Measurements from ENCODE around the gene ACSL6.

ACSL6 gene

DNA sequence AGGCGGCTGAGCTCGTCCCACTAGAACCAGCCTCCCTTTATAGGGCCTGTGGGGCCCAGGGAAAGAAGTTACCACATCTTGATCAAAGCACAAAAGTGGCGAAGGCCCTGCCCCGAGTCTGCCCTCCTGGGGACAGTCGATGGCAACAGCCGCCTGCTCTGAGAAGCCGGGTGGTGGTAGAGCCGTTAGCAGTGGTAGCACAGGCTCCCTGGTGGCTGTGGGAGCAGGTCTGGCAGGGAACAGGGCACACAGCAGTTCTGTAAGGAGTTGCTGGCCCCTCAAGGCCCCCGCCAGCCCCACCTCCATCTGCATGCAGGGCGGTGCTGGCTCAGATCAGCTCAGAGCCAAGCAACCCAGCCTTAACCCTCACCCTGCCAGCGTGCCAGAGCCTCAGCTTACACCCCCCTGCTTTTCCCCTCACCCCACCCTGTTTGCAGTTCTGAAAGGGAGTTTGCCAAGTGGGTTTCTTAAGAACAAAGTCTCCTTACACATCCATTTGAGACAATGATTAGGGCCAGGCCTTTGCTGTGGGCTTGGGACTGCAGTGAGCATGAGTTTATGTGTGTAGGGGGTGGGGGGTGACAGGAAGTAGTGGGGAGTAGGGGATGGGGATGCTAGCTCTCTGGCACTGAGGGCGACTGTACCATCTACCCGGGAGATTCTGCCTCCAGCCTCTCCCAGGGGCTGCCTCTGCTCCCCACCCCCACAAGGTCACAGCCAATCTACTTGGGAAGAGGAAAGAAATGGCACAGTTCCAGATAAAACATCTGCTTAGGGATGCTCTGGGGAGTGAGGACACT lies 11.8 kb downstream of the ACSL6 start:
- no peak for DNase-seq (ENCODE audit: low read depth, low spot score)
- ChIA-PET POLR2A (no interaction called here), CTCF (interaction anchor here (1.6 to 14.6 kb wide), 3 partner anchors 8 to 410 kb away, joined by 7 to 294 read pairs (median 10); no protein-coding TSS in a partner anchor)
- TF ChIP-seq, protein P1, sequence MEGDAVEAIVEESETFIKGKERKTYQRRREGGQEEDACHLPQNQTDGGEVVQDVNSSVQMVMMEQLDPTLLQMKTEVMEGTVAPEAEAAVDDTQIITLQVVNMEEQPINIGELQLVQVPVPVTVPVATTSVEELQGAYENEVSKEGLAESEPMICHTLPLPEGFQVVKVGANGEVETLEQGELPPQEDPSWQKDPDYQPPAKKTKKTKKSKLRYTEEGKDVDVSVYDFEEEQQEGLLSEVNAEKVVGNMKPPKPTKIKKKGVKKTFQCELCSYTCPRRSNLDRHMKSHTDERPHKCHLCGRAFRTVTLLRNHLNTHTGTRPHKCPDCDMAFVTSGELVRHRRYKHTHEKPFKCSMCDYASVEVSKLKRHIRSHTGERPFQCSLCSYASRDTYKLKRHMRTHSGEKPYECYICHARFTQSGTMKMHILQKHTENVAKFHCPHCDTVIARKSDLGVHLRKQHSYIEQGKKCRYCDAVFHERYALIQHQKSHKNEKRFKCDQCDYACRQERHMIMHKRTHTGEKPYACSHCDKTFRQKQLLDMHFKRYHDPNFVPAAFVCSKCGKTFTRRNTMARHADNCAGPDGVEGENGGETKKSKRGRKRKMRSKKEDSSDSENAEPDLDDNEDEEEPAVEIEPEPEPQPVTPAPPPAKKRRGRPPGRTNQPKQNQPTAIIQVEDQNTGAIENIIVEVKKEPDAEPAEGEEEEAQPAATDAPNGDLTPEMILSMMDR (IDR thresholded peaks at IDR 0.05; ENCODE audit: insufficient read depth, low read length, missing control alignments): no peak
- H3K4me3 ChIP-seq (ENCODE audit: low read depth, low read length): no peak overlapping the region

DNA sequence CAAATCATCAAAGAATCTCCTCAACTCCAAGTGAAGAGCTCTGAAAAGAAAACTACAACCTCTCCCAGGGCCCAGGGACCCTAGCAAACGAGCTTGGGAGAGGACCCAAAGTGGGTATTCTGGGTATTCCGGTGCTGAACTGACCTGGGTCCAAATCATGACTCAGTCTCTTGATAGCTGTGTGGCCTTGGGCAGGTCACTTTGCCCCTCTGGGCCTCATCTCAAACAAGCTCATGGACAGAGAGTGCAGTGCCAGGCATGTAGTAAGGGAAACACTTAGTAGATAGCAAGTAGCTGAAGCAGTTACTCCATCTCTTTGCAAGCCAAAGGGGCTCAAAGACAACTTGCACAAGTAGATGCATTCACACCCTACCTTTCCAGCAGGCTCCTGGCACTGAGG lies 12.4 kb downstream of the ACSL6 start:
- POLR2A ChIA-PET: no interaction called here

DNA sequence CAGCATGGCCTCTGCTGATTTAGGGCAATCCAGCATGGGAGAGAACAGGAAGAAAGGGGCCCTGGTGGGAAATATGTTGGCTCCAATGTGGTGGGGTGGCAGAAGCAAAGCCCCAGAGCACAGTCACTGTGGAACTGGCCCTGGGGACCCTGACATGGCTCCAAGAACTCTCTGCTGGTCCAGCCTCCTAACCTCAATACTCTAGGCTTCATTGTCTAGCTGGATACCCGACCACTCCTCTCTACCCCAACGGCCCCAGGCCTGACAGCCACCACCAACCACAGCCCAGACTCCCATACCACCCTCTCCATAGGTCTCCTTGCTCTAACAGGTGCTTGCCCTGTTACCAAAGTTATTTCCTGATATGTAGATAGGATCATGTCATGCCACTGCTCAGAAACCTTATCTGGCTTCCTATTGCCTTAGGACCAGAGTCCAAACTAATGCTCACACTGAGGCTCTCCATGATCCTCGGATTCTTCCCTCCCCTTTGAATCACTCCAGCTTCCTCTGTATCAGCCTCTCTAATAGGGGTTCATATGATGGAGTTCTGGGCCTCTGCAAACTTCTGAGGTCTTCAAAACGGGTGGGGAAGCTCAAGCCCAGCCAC lies 12.9 kb downstream of the ACSL6 start:
- POLR2A ChIA-PET: no interaction called here
- CTCF ChIA-PET: interaction anchor here (1.8 kb wide), 1 partner anchor 9 kb away, joined by 10 read pairs; no protein-coding TSS in a partner anchor
- H3K4me3 ChIP-seq (ENCODE audit: low read depth, low read length): no peak overlapping the region
- TF ChIP-seq, protein P1 (IDR thresholded peaks at IDR 0.05; ENCODE audit: insufficient read depth, low read length, missing control alignments): no peak
- no peak for DNase-seq (ENCODE audit: low read depth, low spot score)

More for the DNA sequence above, 12.4 kb downstream of the ACSL6 start:
- CTCF ChIA-PET: interaction anchor here (1.8 kb wide), 1 partner anchor 8 kb away, joined by 10 read pairs; no protein-coding TSS in a partner anchor
- DNase-seq (ENCODE audit: low read depth, low spot score): no peak
- no peak overlapping the region for H3K4me3 ChIP-seq (ENCODE audit: low read depth, low read length)
- TF ChIP-seq, protein P1 (IDR thresholded peaks at IDR 0.05; ENCODE audit: insufficient read depth, low read length, missing control alignments): no peak

DNA sequence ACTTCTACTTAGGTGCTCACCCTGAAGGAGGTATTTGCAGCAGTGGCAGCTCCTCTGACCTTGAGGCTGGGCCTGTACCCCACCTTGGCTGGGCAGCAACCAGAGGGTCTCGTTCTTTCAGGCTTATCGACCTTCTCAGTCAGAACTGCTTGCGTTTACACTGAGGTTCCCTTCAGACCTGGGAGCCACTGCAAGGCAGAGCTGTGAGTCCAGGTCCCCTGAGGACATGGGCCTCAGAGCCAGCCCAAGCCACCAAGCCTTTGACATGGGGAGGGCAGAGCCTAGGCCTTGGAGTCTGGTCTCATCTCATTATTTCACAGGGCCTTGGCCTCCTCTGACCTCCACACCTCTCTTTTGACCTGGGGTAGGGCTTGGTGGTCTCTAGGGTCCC lies 13.7 kb downstream of the ACSL6 start:
- TF ChIP-seq, protein P1 (IDR thresholded peaks at IDR 0.05; ENCODE audit: insufficient read depth, low read length, missing control alignments): no peak
- no peak overlapping the region for H3K4me3 ChIP-seq (ENCODE audit: low read depth, low read length)
- ChIA-PET POLR2A (no interaction called here), CTCF (interaction anchor here (2.0 to 2.3 kb wide), 3 partner anchors 8 to 408 kb away, joined by 8 to 13 read pairs (median 12); no protein-coding TSS in a partner anchor)
- no peak for DNase-seq (ENCODE audit: low read depth, low spot score)

DNA sequence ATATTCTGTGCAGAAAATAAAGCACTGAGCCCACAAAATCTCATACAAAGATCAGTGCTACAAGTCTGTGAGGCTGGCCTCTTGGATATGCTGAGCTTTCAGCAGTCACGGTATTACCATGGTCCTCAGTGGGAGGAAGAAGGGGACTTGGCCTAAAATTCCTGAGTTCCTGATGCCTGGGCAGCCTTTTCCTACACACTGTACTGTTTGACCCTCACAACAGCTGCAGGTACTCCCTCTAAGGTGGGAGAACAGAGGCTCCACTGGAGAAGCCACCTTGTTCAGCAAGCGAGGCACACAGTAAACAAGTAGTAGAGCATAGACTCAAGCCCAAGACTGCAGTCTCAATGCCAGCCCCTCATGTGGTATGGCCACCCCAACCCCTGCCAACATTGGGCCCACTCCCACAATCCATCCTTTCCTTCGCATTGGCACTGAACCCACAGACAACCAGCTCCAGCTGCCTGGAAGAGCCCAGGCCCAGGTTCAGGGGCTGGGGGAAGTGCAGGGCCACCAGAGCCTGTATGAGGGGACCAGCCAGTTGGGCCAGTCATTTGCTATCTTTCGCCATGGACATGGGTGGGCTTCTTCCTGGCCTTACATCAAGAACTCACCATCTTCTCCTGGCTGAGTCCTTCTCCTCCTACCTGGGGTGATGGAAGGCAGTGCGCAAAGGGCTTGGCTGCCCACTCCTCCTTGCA lies 14.3 kb downstream of the ACSL6 start:
- TF ChIP-seq, protein P1 (IDR thresholded peaks at IDR 0.05; ENCODE audit: insufficient read depth, low read length, missing control alignments): no peak
- ChIA-PET POLR2A (no interaction called here), CTCF (interaction anchor here (1.3 to 2.3 kb wide), 4 partner anchors 9 to 574 kb away, joined by 4 to 13 read pairs (median 10); no protein-coding TSS in a partner anchor)
- DNase-seq (ENCODE audit: low read depth, low spot score): no peak
- H3K4me3 ChIP-seq (ENCODE audit: low read depth, low read length): no peak overlapping the region
